HUES64 (cell line): ENCODE measurements around the gene SF3B6.
"Not testable (repeated sequence)": the region's sequence is repeated elsewhere in the genome, so short reads cannot be mapped to it uniquely, and the experiment has no call there.

Experiments
- H3K27ac ChIP-seq: 2 replicates; pipeline ENCODE4 v1.7.0; 2013; ENCODE audit warnings: low read depth, low read length, inconsistent platforms
- H3K27me3 ChIP-seq: 2 replicates; pipeline ENCODE4 v1.6.1; 2013; ENCODE audit warnings: mild to moderate bottlenecking, low read length; ENCODE audit not compliant: insufficient read depth
- H3K36me3 ChIP-seq: 2 replicates; pipeline ENCODE4 v1.6.1; 2013; ENCODE audit warnings: mild to moderate bottlenecking, low read length; ENCODE audit not compliant: insufficient read depth
- H3K4me1 ChIP-seq: 2 replicates; pipeline ENCODE4 v1.6.1; 2013; ENCODE audit warnings: mild to moderate bottlenecking, low read length, moderate library complexity; ENCODE audit not compliant: insufficient read depth
- H3K4me3 ChIP-seq: 2 replicates; pipeline ENCODE4 v1.5.1; 2013; ENCODE audit warnings: mild to moderate bottlenecking, low read length, moderate library complexity
- H3K9ac ChIP-seq: 2 replicates; pipeline ENCODE4 v1.6.1; 2013; ENCODE audit warnings: mild to moderate bottlenecking, low read depth, low read length
- H3K9me3 ChIP-seq: 2 replicates; pipeline ENCODE4 v1.6.1; 2013; ENCODE audit warnings: low read depth, low read length; ENCODE audit not compliant: insufficient read depth
- WGBS: fragments of 150-250, 120-280 bp; methylation state at CpG from one replicate; pipeline ENCODE4 v1.1.7; 2013; ENCODE audit warnings: missing lambda C conversion rate; 5-methylcytosine and 5-hydroxymethylcytosine counted together

Gene SF3B6

DNA sequence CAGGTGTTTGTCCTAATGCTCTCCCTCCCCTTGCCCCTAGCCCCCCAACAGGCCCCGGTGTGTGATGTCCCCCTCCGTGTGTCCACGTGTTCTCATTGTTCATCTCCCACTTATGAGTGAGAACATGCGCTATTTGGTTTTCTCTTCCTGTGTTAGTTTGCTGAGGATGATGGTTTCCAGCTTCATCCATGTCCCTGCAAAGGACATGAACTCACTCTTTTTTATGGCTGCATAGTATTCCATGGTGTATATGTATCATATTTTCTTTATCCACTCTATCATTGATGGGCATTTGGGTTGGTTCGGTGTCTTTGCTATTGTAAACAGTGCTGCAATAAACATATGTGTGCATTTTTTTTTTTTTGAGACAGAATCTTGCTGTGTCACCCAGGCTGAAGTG, 17.1 kb upstream of the SF3B6 start:
- H3K4me1 ChIP-seq, H3K9ac ChIP-seq, H3K4me3 ChIP-seq, H3K27ac ChIP-seq, H3K9me3 ChIP-seq, H3K27me3 ChIP-seq, H3K36me3 ChIP-seq: not testable (repeated sequence)
- 93% methylated on average over 5 of the region's 5 CpGs for WGBS

DNA sequence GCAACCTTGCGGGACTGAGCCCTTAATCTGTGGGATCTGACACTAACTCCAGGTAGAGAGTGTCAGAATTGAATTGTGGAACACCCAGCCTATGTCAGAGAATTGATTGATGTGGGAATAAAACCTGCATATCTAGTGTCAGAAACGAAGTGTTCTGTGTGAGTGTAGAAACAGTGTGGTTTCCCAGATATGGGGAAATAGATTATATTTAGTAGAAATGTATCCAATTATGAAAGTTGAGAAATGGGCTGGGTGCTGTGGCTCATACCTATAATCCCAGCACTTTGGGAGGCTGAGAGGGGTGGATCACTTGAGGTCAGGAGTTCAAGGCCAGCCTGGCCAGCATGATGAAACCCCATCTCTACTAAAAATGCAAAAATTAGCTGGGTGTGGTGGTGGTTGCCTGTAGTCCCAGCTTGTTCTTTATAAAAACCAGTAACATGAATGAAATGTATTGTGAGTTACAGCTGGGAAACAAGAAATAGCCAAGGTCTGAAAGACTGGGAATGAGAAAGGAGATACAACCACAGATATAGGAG, 12.8 kb upstream of the SF3B6 start:
- Histone ChIP-seq H3K9ac (no peak overlapping the region), H3K4me1 (no peaks in the 10 kb centered on the region), H3K27me3 (no peaks in the 10 kb centered on the region), H3K4me3 (no peak overlapping the region), H3K36me3 (no peaks in the 10 kb centered on the region), H3K27ac (no peak overlapping the region), H3K9me3 (no peaks in the 10 kb centered on the region)
- 97% methylated on average over 2 of the region's 2 CpGs for WGBS

DNA sequence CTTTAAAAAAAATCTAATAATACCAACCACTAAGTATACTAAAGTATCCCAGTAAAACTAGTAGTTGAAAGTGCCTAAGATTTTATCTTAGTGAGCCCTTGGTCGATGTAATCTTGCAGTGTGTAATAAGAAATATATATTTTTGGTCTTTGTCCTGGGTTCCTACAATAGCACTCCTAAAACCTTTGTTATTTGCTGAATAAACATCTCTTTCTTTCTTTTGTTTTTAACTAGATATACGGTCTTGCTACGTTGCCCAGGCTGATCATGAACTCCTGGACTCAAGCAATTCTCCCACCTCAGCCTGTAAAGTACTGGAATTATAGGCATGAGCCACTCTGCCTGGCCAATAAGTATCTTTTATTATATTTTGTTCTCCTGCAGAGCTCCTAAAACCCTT, 10.9 kb upstream of the SF3B6 start:
- WGBS, result 94% methylated on average over 2 of the region's 3 CpGs
- Histone ChIP-seq H3K27ac (no peak overlapping the region), H3K27me3 (no peaks in the 10 kb centered on the region), H3K4me1 (peaks cover 9% of the 10 kb centered on the region), H3K9me3 (no peaks in the 10 kb centered on the region), H3K9ac (no peak overlapping the region), H3K36me3 (peaks cover 11% of the 10 kb centered on the region), H3K4me3 (no peak overlapping the region)

DNA sequence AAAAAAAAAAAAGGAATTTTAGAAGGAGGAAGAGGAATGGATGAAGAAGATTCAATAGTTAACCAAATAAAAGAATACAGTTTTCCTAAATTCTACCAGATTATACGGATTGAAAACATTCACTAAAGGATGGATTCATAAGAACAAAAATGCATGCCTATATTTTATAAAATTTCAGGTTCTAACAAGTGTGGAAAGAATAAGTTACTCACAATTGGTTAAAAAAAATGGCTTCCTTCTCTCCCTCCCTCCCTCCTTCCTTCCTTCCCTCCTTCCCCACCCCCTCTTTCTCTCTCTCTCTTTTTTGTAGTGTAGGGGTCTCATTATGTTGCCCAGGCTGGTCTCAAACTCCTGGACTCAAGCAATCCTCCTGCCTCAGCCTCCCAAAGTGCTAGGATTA, 10.1 kb upstream of the SF3B6 start:
- H3K36me3 ChIP-seq, result peaks cover 13% of the 10 kb centered on the region
- no peak overlapping the region for H3K4me3 ChIP-seq
- H3K27ac ChIP-seq, result no peak overlapping the region
- H3K9me3 ChIP-seq, result no peaks in the 10 kb centered on the region
- peaks cover 9% of the 10 kb centered on the region for H3K4me1 ChIP-seq
- no peaks in the 10 kb centered on the region for H3K27me3 ChIP-seq
- WGBS, result no CpG with 5 or more reads among the region's 1 CpG
- H3K9ac ChIP-seq, result no peak overlapping the region

DNA sequence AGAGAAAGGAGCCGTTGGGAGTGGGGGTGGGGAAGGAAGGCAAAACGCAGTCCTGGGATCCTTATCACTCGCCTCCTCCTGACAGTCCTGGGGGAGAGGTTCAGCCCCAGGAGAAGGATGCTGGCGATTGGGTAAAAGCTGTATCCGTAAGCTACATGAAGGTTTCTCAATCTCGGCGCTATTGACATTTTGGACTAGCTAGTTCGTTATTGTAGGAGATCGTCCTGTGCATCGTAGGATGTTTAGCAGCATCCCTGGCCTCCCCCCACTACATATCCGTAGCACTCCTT, 9.0 kb upstream of the SF3B6 start:
- H3K27ac ChIP-seq, result peak overlapping the region; percentile 99
- peaks cover 9% of the 10 kb centered on the region for H3K4me1 ChIP-seq
- H3K4me3 ChIP-seq, result peak overlapping the region; percentile 79
- H3K9me3 ChIP-seq, result no peaks in the 10 kb centered on the region
- H3K27me3 ChIP-seq, result no peaks in the 10 kb centered on the region
- H3K36me3 ChIP-seq, result peaks cover 20% of the 10 kb centered on the region
- H3K9ac ChIP-seq, result peak overlapping the region; percentile 94
- 47% methylated on average over 11 of the region's 11 CpGs for WGBS

DNA sequence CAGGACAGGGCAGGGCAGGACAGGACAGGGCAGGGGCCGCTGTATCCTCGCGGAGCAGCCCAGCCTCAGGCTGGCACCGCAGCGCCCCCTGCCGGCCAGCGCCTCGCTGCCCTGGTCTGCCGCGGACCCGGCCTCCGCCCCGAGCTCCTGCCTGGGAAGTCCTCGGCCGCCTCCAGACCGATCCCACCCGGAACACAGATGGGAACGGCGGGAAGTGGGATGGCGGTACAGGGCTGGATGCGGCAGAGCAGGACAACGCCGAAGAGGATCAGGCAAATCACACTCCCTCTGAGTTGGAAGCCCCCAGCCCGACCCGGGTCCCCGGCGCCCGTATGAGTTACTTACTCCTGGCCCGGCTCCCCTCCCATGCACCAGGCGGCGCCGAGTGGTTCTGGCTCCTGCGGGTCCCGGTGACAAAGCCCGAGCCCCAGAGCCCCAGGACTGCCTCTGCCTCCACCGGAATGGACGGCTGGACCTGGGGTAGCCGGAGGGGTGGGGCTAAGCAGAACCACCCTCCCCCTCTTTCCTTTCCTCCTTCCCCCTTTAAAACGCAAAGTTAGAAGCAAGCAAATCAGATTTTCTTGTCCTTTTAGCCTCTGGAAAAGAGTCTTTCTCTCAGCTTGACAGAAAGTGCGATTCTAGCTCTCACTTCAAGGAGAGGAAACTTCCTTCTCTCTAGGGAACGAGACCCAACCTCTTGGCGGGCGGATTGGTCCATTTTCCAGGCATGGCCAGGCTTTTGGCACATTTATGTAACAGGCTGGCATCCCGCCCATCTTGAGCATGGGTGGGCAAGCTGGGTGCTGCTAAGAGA, 8.5 kb upstream of the SF3B6 start, which contains the start of gene TP53I3:
Gene TP53I3, minus strand, starts transcription at position 449 of the 814 bp plus-strand sequence. CDS start 508 bp downstream, outside the sequence.
- WGBS, result 2% methylated on average over 44 of the region's 44 CpGs
- Histone ChIP-seq H3K27me3 (no peaks in the 10 kb centered on the region), H3K4me1 (peaks cover 9% of the 10 kb centered on the region), H3K27ac (peak within 1 kb of the TSS; percentile 99), H3K4me3 (peak within 1 kb of the TSS; percentile 79), H3K9me3 (no peaks in the 10 kb centered on the region), H3K9ac (peak within 1 kb of the TSS; percentile 94), H3K36me3 (peaks cover 24% of the 10 kb centered on the region)

DNA sequence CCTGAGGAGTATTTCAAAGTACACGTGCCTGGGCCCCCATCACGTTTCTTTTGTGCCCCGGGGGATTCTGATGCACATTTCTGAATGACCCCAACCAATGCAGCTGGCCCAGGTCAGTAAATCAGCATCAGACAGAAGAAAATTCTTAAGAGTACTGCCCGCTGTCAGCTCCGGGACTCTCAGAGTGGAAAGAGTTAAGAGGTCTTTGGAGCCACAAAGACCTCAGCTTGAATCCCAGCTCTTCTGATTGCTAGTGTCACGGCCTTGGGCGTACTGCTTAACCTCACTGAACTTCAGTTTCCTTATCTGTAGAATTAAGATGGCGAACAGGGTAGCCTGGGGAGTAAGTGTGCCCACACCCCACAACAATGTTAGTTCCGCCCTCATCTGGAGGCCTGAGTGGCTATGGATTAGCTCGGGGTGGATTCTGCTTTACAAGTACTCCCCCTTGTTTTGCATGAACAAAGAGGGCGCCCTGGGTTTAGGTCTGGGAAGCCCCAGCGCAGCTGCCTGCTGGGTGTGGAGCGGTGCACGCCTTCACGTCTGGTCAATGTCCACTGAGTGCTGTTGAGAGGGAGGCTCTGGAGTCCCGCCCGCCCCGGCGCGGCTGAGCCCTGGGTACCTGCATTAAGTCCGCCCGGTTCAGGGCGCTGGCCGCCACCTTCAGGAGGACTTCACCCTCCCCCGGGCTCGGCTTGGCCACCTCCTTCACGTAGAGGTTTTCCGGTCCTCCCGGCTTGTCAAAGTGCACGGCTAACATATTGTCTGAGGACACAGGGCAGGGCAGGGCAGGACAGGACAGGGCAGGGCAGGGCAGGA, 7.7 kb upstream of the SF3B6 start:
- no peaks in the 10 kb centered on the region for H3K9me3 ChIP-seq
- H3K4me1 ChIP-seq, result peaks cover 9% of the 10 kb centered on the region
- H3K27me3 ChIP-seq, result no peaks in the 10 kb centered on the region
- WGBS, result 6% methylated on average over 29 of the region's 30 CpGs
- H3K9ac ChIP-seq, result peak overlapping the region; percentile 94
- H3K36me3 ChIP-seq, result peaks cover 32% of the 10 kb centered on the region
- peak overlapping the region; percentile 79 for H3K4me3 ChIP-seq
- H3K27ac ChIP-seq, result peak overlapping the region; percentile 99

DNA sequence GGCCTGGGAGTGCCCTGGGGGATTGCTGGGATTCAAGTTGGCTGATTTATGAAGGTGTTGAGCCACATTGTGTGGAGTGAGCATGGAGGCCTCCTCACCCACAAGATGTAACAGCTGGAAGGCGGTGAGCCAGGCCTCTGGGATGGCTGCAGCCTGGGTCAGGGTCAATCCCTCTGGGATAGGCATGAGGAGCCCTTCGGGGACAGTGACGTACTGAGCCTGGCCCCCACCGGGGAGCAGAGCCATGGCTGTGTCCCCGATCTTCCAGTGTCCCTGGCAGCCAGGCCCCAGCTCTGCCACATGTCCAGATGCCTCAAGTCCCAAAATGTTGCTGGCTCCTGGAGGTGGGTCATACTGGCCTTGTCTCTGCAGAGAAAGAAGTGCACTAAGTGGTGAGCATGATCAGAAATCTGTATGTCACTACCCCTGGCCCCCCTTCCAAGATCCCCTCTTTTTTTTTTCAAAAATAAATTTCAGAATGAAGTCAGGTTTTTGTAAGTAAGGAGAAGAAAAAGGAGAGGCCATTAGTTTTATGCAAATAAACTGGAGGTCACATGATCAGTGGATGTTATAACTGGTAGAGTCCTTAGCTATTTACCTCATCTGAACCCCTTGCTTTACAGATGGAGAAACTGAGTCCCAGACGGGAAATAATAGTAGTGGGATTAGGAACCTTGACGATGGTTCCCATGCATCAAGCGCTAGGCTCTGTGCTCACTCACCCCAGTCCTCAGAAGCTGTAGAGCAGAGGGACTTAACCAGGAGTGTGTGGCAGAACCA, 6.9 kb upstream of the SF3B6 start:
- no peaks in the 10 kb centered on the region for H3K9me3 ChIP-seq
- H3K36me3 ChIP-seq, result peaks cover 35% of the 10 kb centered on the region
- H3K4me1 ChIP-seq, result peaks cover 11% of the 10 kb centered on the region
- peak overlapping the region; percentile 79 for H3K4me3 ChIP-seq
- H3K9ac ChIP-seq, result peak overlapping the region; percentile 94
- WGBS, result 88% methylated on average over 8 of the region's 8 CpGs
- H3K27me3 ChIP-seq, result no peaks in the 10 kb centered on the region
- H3K27ac ChIP-seq, result peak overlapping the region; percentile 99

DNA sequence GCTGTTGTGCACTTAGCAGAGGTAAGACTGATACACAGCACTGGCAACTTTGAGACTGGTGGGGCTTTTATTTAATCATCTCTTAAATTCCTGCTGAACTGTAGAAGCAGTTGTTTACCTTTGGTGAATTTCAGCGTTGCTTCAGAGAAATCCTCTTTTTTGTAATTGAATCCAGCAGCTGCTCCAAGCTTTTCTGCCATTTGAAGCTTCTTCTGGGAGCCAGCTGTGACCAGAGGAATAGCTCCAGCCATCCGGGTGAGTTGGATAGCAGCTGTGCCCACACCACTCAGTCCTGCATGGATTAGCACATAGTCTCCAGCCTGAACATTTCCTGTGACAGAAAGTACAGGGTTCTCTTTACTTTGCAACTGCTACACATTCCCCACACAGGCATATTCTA, 4.6 kb upstream of the SF3B6 start:
- Histone ChIP-seq H3K9me3 (no peaks in the 10 kb centered on the region), H3K27ac (no peak overlapping the region), H3K4me3 (no peak overlapping the region), H3K9ac (no peak overlapping the region), H3K36me3 (peaks cover 37% of the 10 kb centered on the region), H3K27me3 (no peaks in the 10 kb centered on the region), H3K4me1 (peaks cover 15% of the 10 kb centered on the region)
- WGBS, result 88% methylated on average over 2 of the region's 2 CpGs

DNA sequence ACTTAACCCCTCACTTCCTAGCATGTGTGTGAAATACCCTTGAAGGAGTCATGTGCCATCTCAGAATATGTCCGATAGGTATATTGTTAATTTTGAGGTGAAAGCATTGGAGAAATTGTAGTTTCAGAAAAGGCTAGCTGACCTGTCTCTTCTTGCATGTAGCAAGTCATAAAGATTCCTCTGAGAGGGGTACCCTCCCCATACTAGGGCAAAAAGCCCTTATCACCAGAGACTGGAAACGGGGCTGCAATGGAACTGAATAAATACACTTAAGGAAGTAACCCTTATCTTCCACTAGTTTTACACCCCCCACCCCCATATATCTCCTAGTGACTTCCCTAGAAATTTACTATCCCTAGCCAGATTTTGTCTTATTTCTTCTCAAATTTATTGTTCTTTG, 1.8 kb upstream of the SF3B6 start:
- WGBS, result 93% methylated on average over 2 of the region's 2 CpGs
- peak overlapping the region; percentile 74 for H3K9ac ChIP-seq
- no peaks in the 10 kb centered on the region for H3K9me3 ChIP-seq
- H3K27me3 ChIP-seq, result no peaks in the 10 kb centered on the region
- peaks cover 13% of the 10 kb centered on the region for H3K4me1 ChIP-seq
- H3K36me3 ChIP-seq, result peaks cover 50% of the 10 kb centered on the region
- H3K27ac ChIP-seq, result no peak overlapping the region; the same call in 1 of the 2 replicates
- H3K4me3 ChIP-seq, result peak overlapping the region; percentile 89

DNA sequence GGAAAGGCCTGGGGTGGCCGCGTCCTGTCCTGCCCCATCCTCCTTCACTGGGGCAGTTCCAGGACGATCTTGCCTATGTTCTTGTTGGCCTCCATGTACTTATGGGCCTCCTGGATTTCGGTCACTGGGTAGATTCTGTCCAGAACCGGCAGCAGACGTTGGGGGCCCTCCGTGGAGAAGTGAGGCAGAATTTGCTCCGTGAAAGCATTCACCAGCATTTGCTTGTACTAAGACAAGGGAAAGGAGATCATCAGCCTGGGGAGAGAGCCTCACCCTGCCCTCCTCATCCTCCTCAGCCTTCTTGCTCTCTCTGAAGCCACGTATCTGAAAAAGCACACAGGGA, 1.4 kb upstream of the SF3B6 start:
- peak overlapping the region; percentile 74 for H3K9ac ChIP-seq
- H3K36me3 ChIP-seq, result peaks cover 50% of the 10 kb centered on the region
- WGBS, result 49% methylated on average over 9 of the region's 9 CpGs
- no peaks in the 10 kb centered on the region for H3K27me3 ChIP-seq
- peaks cover 11% of the 10 kb centered on the region for H3K4me1 ChIP-seq
- peak overlapping the region; percentile 62; the same call in 1 of the 2 replicates for H3K27ac ChIP-seq
- H3K4me3 ChIP-seq, result peak overlapping the region; percentile 89
- H3K9me3 ChIP-seq, result no peaks in the 10 kb centered on the region
